ENCODE measurements around the gene MEMO1.
"Not testable (repeated sequence)": the region's sequence is repeated elsewhere in the genome, so short reads cannot be mapped to it uniquely, and the experiment has no call there.

The MEMO1 gene

DNA sequence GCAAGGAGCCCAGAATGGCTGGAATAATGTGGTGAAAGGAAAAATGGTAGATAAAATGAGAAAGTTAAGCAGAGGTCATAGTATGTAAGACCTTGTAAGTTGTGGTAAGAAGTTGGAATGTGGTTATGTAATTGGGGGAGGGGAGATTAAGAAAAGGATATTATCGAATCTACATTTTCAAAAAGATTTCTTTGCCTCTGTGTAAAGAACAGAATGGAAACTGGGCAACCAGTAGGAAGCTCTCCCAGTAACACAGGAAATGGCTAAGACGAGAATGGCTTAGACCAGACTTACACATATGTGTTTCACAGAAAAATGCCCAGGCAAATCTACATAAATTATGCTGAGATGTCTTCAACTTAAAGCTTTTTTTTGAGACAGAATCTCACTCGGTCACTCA is 13.2 kb downstream of the MEMO1 start:
- FAIRE-seq = no peak

DNA sequence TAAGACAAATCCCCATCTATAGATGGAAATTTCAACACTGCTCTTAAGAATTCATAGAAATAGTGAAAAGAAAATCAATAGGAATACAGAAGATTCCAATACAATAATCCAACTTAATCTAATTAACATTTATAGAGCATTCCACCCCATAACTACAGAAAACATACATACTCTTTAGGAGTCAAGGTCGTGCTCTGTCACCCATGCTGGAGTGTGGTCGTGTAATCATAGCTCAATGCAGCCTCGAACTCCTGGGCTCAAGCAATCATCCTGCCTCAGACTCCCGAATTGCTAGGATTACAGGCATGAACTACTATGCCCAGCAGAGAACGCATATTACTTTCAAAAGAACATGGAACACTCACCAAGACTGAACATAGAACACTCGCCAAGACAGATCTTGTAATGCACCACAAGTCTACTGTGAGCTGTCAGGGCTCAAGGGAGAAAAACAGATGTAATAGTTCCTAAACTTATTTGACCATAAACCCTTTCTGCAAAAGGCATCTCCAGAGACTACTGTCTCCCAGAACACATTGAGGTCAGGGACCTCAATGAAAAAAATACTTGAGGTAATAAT is 14.1 kb downstream of the MEMO1 start:
- FAIRE-seq = no peak

DNA sequence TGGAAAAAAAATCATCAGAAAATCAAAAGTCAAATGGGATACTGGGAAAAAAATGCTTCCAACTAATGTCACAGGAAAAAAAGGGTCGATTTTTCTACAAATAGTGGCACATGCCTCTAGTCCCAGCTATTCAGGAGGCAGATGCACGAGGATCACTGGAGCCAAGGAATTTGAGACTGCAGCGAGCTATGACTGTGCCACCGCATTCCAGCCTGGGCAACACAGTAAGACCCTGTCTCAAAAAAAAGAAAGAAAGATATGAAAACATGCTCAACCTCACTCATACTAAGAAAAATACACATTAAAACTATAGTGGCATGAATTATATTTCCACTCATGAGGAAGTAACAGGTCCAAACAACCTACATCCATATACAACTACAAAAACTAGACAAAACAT is 17.9 kb downstream of the MEMO1 start:
- no peak for FAIRE-seq

DNA sequence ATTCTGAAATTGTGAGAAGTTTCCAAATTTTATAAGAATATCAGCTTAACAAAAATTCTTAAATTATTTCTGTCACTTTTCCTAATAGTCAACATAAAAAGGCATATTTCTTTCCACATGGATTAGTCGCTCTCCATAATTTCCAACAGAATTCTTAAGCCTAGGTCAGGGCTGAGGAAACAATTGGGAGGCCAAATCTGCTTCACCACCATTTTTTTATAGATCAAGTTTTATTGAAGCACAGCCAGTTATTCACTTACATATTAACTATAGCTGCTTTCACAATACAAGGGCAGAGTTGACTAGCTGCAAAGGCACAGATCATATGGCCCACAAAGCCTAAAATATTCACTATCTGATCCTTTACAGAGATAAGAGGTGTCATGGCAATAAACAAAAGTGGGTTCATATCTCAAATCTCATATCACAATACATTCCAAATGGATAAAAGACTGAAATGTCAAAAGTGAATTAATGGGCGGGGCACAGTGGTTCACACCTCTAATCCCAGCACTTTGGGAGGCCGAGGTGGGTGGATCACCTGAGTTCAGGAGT is 18.7 kb downstream of the MEMO1 start:
- no peak for FAIRE-seq

DNA sequence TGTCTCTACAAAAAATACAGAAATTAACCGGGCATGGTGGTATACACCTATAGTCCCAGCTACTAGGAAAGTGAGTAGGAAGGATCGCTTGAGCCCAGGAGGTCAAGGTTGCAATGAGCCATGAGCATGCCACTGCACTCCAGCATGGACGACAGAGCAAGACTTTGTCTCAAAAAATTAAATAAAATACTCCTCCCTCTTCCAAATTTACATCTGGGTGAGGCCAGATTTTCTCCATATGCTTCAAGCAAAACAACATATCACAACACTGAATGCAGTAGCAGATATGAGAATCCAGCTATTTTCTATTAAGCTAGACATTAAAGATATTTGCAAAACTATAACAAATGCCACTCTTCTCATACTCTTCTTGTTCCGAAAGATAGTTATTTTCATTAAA is 20.9 kb downstream of the MEMO1 start:
- FAIRE-seq = no peak

DNA sequence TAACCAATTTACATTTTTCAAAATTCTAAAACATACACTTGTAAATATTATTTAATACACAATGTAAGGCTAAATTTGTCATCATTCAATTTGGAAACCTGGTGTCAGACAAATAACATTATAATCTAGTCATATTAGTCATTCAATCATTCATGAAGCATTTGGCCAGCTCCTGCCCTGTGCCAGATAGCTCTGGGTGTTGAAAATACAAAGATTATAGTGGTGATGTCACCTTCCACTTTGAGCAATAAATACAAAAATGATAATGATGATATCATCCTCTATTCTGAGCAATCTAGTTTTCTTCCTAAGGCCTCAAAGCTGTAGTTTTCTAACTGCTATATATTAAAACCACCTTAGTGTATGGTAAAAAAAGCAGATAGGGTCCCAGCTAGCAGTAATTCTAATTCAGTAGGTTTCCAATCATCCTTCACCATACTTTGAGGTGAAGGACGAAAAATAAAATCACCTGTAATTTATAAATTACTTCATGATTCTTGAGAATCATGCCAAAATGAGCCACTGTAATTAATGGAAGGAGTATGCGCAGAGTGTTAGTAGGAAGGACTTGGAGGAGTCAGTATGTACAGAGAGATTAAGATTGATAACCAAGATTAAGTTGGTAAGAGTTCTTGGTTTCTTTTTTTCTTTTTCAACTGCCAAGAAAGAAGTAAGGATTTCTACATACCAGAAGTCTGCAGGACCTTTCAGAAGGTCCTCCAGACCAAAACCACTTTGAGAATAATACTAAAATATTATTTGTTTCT is 23.2 kb downstream of the MEMO1 start:
- no peak for FAIRE-seq

DNA sequence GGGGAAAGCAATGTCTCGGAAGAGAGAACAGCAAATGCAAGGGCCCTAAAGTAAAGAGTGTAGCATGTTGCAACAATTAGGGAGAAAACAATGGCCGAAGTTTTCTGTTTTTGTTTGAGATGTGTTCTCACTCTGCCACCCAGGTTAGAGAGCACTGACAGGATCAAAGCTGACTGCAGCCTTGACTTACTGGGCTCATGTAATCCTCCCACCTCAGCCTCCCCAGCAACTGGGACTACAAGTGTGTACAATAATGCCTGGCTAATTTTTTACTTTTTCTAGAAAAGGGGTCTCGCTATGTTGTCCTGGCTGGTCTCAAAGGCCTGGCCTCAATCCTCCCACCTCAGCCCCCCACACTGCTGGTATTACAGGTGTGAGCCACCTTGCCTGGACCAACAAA is 23.9 kb downstream of the MEMO1 start:
- FAIRE-seq = no peak

DNA sequence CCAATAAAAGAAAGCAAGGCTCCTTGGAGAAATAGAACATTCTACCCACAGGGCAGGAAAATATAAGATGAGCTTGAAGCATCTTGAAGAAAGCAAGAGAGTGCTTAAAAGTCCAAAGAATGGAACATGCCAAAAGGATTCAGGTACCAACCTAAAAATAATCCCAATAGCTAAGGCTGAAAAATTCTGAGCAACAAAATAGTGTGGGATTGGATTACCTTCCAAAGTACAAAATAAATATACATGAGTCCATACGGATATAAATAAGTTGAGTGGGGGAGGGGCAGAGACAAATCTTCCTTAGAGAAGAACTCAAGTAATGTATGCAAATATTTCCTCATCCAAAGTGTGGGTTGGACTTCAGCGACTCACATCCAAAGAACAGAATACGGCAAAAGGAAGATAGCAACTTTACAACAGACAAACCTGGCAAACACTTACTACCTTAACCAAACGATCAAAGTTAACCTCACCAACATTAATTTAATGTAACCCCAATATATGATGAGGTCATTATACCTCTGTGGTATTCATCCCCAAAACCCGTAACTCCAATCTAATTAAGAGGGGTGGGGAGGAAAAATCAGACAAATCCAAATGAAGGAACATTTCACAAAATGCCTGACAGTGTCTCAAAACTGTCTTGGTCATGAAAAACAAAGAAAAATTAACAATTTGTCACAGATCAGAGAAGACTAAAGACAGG is 26.9 kb downstream of the MEMO1 start:
- FAIRE-seq = no peak

DNA sequence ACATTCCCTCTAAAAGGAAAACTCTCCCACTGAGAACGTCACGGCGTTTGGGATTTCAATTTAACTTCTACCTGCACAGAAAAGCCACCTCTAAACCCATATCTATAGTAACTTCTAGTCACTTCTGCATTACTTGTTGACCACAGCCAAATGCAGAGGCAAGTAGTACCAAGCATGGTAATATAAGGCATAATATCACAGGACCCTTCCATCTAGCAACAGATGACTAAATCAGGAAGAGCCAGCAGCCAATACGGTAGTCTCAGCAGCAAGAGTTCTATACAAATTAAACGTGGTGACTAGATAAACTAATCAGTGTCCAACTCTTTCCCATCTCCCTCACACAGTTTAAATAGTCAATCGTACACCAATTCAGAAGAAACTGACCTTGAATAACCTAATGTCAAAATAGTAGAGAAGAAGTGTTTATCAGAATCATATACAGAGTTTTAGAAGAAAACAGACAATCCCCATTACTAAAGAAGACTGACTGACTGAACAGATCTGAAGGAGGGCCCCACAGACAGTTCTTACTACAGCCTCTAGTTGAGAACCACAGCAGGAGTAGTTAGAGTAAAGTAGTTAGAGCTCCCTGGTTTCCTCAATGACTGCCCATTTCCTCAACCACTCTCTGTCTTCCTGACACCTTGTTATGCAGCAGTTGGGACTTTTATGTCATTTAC is 30.0 kb downstream of the MEMO1 start:
- no peak for FAIRE-seq

DNA sequence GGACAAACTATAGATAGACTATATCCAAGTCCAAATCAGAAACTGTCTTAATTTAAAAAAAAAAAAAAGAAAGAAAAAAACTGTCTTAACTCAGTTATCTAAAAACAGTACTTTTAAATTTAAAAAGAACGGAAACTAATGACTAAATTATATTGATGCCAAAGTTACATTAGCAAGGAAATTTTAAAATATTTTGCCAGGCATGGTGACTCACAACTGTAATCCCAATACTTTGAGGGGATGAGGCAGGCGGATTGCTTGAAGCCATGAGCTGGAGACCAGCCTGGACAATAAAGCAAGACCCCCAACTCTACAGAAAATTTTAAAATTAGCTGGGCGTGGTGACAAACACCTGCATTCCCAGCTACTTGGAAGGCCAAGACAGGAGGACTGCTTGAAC is 30.9 kb downstream of the MEMO1 start:
- peak; percentile 9 for FAIRE-seq

DNA sequence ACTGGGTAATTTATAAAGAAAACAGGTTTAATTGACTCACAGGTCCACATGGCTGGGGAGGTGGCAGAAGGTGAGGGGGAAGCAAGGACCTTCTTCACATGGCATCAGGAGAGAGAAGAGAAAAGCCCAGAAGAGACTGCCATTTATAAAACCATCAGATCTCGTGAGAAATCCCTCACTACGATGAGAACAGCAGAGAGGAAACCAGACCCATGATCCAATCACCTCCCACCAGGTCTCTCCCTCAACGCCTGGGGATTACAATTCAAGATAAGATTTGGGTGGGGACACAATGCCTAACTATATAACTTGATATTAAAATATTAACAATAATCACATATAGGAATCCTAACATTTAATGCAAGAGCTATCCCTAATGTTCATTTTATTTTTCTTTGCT is 31.8 kb downstream of the MEMO1 start:
- FAIRE-seq = no peak

DNA sequence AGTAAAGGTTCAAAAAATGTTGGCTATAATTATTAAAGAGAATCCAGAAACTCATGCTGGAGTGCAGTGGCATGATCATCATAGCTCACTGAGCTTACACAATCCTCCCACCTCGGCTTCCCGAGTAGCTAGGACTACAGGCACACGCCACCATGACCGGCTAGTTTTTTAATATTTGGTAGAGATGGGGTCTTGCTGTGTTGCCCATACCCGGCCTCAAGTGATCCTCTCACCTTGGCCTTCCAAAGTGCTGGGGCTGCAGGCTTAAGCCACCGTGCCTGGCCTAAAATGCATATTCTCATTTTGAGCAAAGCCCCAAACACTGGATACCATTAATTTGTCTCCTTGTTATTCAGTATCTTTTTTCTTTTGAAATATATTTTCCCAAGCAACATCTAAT is 32.4 kb downstream of the MEMO1 start:
- FAIRE-seq = no peak

DNA sequence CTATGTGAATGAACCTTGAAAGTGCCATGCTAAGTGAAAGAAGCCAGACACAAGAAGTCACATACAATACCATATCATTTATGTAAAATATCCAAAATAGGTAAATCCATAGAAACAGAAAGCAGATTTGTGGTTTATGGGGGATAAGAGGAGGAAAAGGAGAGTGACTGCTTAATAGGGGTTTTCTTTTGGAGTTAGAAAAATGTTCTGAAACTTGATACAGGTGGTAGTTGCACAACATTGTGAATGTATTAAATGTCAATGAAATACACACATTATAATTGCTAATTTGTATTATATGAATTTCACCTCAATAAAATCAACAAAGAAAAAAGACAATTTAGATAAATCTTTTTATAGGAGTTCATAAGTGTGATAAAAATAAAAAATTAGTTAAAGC is 37.1 kb downstream of the MEMO1 start:
- FAIRE-seq = no peak

DNA sequence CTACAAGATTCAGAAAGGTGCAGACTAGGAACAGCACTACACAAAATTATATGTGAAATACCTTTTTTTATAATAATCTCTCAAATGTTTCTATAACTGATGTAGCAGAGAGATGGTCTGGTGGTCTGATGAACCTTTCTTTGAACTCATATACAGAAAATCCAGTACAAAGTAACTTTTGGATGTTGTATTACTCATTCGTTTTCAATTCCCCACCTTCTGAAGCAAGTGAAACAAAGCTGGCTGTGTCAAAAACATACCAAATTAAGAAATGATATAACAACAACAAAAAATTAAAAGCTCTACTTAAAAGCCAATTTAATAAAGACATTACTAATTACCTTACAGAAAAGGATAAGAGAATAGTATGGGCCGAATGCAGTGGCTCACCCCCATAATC is 38.7 kb downstream of the MEMO1 start:
- no peak for FAIRE-seq

DNA sequence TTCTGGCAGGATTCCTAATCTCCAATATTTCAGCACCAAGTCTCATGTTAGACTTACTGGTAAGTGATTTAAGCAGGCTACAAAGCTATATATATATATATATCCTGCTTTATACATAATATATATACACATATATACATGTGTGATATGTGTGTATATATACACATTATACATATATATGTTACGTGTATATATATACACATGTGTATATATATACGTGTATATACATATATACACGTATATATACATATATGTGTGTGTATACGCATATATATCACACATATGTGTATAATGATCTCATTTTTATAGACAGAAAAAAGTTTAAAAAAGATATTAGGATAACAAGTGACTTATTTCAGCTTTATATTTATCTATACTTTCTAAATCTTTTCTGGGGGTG is 41.6 kb downstream of the MEMO1 start:
- peak; percentile 62 for FAIRE-seq

DNA sequence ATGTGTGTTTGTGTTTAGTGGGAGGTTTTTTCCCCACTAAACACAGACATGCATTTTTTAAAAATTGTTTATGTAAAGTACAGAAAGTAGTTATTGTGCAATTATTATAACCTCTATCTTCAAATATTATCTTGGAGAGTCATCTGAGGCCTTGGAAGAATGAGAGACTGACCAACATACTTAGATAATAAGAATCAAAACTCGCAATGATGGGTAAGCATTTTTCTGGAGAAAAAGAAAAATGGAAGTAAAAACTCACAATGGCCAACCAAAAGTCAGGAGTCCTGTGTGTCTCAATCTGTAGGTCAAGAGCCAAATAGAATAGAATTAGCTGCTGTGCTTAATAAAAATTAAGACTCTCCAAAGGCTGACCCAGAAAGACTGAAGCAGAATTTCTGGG is 43.0 kb downstream of the MEMO1 start:
- no peak for FAIRE-seq

DNA sequence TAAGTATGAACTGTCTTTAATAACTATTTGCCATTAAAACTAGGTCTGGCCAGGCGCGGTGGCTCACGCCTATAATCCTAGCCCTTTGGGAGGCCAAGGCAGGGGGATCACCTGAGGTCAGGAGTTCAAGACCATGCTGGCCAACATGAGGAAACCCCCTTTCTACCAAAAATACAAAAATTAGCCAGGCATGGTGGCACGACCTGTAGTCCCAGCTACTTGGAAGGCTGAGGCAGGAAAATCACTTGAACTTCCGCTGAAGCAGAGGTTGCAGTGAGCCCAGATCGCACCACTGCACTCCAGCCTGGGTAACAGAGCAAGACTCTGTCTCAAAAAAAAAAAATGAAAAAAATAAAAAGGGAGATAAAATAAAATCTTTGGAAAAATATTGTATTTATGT is 44.4 kb downstream of the MEMO1 start:
- FAIRE-seq = not testable (repeated sequence)

DNA sequence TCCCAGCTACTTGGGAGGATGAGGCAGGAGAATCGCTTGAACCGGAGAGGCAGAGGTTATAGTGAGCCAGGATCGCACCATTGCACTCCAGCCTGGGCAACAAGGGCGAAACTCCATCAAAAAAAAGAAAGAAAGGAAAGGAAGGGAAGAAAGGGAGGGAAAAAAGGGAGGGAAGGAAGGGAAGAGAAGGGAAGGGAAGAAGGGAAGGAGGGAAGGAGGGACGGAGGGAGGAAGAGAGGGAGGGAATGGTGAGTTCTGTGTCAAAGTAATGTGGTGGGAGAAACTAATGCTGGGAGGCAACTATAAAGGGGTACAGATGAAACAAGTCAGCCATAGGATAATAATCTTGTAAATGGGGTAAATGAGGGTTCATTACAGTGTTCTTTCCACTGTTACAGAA is 45.7 kb downstream of the MEMO1 start:
- FAIRE-seq = no peak

DNA sequence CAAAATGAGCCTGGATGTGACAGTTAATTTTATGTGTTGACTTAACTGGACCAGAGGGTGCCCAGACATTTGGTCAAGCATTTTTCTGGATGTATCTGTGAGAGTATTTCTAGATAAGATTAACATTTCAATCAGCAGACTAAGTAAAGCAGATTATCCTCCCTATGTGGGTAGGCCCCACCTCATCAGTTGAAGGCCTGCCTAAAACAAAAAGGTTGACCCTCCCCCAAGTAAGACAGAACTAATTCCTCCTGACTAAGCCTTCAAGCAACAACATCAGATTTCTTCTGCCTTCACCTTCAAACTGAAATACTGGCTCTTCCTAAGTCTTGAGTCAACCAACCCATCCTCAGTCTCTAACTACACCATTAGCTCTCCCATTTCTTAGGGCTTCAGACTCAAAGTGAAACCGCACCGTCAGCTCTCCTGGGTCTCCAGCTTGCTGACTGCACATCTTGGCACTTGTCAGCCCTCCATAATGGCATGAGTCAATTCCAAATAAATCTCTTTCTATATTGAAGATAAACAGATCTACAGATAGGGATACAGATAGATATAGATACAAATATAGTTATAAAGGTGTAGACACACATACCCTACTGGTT is 47.9 kb downstream of the MEMO1 start:
- no peak for FAIRE-seq

DNA sequence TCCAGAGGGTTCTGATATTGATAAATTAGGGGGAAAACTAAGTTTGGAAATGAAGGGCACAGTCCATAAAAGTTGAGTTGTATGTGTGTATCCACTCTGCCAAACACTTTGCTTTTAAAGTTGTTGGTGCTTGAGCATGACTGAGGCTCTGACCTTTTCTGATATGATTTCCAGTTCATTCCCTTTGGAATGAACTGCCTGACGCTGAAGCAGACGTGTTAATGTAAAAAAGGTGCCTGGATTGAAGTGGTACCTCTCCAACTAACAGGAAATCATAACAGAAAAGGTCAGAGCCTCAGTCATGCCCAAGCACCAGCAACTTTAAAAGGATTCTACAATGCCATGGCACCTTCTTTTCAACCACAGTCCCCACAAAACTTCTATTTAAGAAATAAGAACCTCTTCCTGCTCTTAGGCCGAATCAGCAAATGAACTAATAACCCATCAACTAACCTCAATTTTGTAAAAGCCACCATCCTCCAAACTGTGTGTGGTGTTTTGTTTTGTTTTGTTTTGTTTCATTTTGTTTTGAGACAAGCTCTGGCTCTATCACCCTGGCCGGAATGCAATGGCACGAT is 52.6 kb downstream of the MEMO1 start:
- no peak for FAIRE-seq

DNA sequence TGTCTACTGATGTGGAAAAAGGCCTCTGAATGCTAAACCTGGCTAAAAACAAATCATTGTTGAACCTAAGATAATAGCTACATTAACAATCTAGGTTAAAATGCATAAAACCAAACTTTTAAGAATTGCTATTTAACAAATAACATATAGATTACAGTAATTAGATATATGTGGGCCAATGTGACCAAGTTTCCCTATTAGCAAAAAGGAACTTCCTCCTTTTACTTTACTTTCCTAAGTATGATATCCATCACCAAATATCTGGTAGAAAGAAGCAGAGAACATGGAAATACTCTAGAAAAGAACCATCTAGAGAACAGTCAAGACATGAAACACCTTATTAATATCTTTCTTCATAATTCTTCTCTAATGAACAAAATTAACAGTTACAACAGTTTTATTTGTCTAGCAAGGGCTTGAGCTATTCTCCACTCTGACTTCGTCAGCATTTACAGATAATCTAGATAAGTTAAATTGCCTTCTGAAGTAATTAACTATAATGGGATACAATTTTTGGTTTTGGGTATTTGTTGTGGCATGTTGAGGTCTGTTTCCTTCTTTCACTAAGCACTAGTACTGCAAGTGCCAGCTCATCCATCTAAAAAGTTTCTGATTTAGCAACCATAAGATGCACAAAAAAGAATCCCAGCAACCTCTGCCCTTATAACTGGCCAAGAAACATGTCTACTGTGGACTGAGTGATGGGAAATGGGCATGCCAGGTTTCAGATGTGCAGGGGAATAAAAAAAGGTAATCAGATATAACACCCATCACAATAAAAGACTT is 53.3 kb downstream of the MEMO1 start:
- no peak for FAIRE-seq

DNA sequence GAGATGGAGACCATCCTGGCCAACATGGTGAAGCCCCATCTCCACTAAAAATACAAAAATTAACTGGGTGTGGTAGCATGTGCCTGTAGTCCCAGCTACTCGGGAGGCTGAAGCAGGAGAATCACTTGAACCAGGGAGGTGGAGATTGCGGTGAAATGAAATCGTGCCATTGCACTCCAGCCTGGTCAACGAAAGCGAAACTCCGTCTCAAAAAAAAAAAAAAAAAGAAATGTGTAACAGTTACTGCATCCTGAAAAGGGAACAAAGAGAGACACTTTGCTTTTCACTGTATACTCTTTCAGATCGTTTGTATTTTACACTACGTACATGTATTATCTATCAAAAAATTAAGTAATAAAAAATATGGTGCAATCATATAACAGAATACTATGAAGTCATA is 53.9 kb downstream of the MEMO1 start:
- FAIRE-seq = not testable (repeated sequence)

Data from A204.1 (cell line).